ENCODE results near the gene RAPGEFL1. TPM values are rescaled to one million over a fixed set of nuclear protein-coding genes. Genes with fewer than 3 reads are reported as not detected.
A peak's percentile ranks its signal among the peaks of the same experiment; 100 is the strongest.

RAPGEFL1 gene
- total RNA-seq, 2 experiments from 2014 or later: 7.7 to 9.4 TPM

- POLR2A ChIA-PET: interaction anchor here (0.6 to 2.0 kb wide), 25 partner anchors 10 to 758 kb away, joined by 3 to 17 read pairs (median 4); partner anchors contain the start of genes CASC3, CDC6, CDK12 and MED24
- peak within 1 kb of the TSS; percentile 88 for H3K27ac Mint-ChIP-seq
- peak; percentile 90 for ATAC-seq (ENCODE audit: poor library complexity)
Measured at GRCh38 chr17:40218740-40219593, 41.7 kb downstream of the RAPGEFL1 start, which contains the start of gene WIPF2. WIPF2 (plus strand) TSS chr17:40219304; CDS start chr17:40256460, 37,156 bp downstream.

GRCh38 chr17:40219594-40220338, 42.5 kb downstream of the RAPGEFL1 start:
- peaks cover 2% of the 10 kb centered on the region for H3K36me3 ChIP-seq (ENCODE audit: insufficient read depth, low read length)
- no peaks in the 10 kb centered on the region for H3K9me3 ChIP-seq (ENCODE audit: control insufficient read depth in 1 of 2, insufficient read depth in 1 of 2, low read length in 2 of 2)
- Mint-ChIP-seq H3K9me3 (no peaks in the 10 kb centered on the region), H3K36me3 (ENCODE audit: low read depth) (peaks cover 13% of the 10 kb centered on the region), H3K4me3 (peak overlapping the region; percentile 94), H3K27ac (peak overlapping the region; percentile 88), H3K4me1 (ENCODE audit: low read depth) (peaks cover 39% of the 10 kb centered on the region), H3K27me3 (no peaks in the 10 kb centered on the region)
- peak overlapping the region; percentile 58 for H3K4me3 ChIP-seq (ENCODE audit: low read length)
- peak; percentile 17 for ATAC-seq (ENCODE audit: poor library complexity)
- CTCF ChIA-PET: interaction anchor here (1.2 to 2.1 kb wide), 6 partner anchors 28 to 240 kb away, joined by 3 to 12 read pairs (median 5); partner anchors contain the start of gene PSMD3
- no peak for TF ChIP-seq CTCF (IDR thresholded peaks at IDR 0.05)
- POLR2A ChIA-PET: interaction anchor here (0.8 to 2.0 kb wide), 16 partner anchors 10 to 194 kb away, joined by 3 to 17 read pairs (median 4); partner anchors contain the start of genes CASC3, CDC6 and MED24
- peak overlapping the region; percentile 86 to 97 for H3K27ac ChIP-seq (ENCODE audit: low read depth in 1 of 2, low read length in 2 of 2)
- DNase-seq: peak in 6 of 14 experiments; percentile 2 to 57 (median 12)
- H3K4me1 ChIP-seq (ENCODE audit: insufficient read depth, low read length): peaks cover 25% of the 10 kb centered on the region
- intact Hi-C loops (cut with DNase I, micrococcal nuclease): loop anchor here in 1 of 2 experiments (1.0 kb wide), 1 partner anchor 68 kb away; the partner anchor contains the start of gene CDC6
- no peaks in the 10 kb centered on the region for H3K27me3 ChIP-seq (ENCODE audit: control insufficient read depth in 1 of 2, insufficient read depth in 2 of 2, low read length in 2 of 2)

More at GRCh38 chr17:40218740-40219593, 41.7 kb downstream of the RAPGEFL1 start, which contains the start of gene WIPF2:
- peak; percentile 91 to 98 (median 95) for DNase-seq
- peaks cover 2% of the 10 kb centered on the region for H3K36me3 ChIP-seq (ENCODE audit: insufficient read depth, low read length)
- Mint-ChIP-seq H3K4me1 (ENCODE audit: low read depth) (peaks cover 34% of the 10 kb centered on the region), H3K27me3 (no peaks in the 10 kb centered on the region), H3K4me3 (peak within 1 kb of the TSS; percentile 94), H3K36me3 (ENCODE audit: low read depth) (peaks cover 8% of the 10 kb centered on the region), H3K9me3 (no peaks in the 10 kb centered on the region)
- peak within 1 kb of the TSS; percentile 86 to 97 for H3K27ac ChIP-seq (ENCODE audit: low read depth in 1 of 2, low read length in 2 of 2)
- H3K4me1 ChIP-seq (ENCODE audit: insufficient read depth, low read length): peaks cover 25% of the 10 kb centered on the region
- CTCF ChIA-PET: interaction anchor here (0.6 to 3.0 kb wide), 12 partner anchors 17 to 239 kb away, joined by 3 to 12 read pairs (median 4); partner anchors contain the start of gene PSMD3
- intact Hi-C loops (cut with DNase I, micrococcal nuclease): loop anchor here (1.0 kb wide), 2 partner anchors 17 to 68 kb away; partner anchors contain the start of gene CDC6 (in 1 of the 2)
- H3K9me3 ChIP-seq (ENCODE audit: control insufficient read depth in 1 of 2, insufficient read depth in 1 of 2, low read length in 2 of 2): no peaks in the 10 kb centered on the region
- no peaks in the 10 kb centered on the region for H3K27me3 ChIP-seq (ENCODE audit: control insufficient read depth in 1 of 2, insufficient read depth in 2 of 2, low read length in 2 of 2)
- TF ChIP-seq CTCF (IDR thresholded peaks at IDR 0.05): peak; percentile 62
- H3K4me3 ChIP-seq (ENCODE audit: low read length): peak within 1 kb of the TSS; percentile 58
